HG03457 (cell line): ENCODE results near the gene FCN2.

Source experiments
- ATAC-seq: cut with Tn5 transposase; IDR thresholded peaks from one replicate; pipeline ENCODE4 v1.9.1; 2021; ENCODE audit warnings: moderate number of reproducible peaks; ENCODE audit not compliant: unreplicated experiment

The FCN2 gene

DNA sequence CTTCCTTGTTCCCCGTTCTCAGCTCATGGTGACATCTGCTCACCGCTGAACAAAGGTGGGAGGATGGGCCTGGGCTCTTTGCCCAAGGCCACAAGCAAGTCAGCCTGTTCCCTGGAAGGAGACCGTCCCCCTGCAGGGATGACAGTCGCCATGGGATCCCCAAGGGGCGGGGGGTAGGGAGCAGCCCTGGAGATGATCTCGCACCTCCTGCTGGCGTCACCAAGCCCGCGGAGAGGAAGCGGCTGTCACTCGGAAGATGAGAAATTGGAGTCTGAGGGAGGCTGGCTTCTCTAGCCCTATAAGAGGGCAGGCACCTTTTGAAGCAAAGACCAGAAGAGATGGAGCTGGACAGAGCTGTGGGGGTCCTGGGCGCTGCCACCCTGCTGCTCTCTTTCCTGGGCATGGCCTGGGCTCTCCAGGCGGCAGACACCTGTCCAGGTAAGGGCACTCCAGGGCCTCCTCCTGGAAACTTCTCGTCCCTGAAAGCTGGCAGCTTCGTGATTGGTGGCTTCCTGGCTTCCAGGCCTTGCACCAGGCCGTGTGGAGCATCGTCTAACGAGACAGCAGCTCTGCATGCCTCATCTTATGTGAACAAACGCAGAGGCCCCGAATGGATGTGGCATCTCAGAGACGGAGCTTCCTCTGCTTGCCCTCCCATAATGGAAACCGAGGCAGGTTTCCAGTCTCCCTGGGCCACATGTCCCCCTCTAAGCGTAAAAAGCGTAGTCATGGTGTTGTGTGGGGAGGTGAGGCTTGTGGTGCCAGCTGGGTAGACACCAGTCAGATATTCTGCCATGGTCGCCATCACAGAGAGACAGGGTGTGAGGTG is at the start of gene FCN2:
TSS of gene FCN2 (plus strand) at position 327 of the 829 bp plus-strand sequence. CDS start at position 339, 12 bp downstream.
- ATAC-seq: no peak

DNA sequence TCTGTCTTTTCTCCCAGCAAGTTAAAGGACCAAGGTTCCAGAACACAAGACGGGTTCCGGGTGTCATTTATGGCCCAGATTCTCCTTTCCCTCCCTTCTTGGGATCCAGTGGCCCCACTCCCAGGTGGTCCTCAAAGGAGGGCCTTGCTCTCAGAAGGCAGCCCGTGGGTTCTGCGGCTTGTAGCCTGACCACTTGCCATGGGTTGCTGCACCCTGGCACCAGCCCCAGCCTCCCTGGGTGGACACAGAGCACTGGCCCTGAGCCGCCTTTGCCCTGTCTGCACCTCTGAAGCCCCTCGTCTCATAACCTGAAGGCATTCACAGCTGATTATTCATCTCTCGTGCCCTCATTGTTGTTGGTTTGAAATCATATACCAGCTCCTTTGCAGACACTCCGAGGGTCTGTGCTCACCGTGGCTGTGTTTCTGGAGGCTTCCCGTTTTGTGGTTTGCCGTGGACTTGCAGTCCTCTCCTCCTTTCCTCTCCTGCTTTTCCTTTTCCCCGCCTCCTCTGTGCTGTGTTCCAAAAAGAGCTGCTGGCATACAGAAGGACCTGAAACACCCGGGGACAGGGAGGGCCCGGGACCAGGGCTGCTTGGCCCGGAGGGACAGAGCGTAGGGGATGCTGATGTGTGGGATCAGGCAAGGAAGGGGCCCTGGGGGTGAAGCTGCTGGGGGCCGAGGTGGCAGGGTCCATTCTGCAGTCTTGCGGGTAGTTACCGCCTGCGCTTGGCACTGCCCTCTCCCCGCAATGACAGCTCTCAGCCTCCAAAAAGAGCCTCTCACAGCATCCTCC is 49.5 kb upstream of the FCN2 start:
- no peak for ATAC-seq

DNA sequence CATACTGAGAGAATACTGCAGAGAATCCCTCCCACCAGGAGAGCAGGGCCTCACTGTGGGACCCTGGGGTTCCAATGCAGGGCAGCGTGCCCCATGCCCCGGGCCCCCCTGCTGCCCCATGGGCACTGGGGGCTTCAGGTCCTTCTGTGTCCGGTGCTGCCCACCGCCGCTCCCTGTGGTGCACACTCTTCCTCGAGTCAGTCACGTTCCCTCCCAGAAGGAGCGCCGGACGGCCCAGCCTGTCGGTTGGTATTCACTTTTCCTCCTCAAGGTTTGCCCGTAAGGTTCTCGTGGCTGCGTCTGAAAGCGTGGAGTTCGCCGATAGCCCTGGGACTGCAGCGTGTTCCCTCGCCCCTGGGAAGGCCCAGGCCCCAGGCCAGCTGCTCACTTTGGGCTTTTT is 48.1 kb upstream of the FCN2 start:
- ATAC-seq: no peak

DNA sequence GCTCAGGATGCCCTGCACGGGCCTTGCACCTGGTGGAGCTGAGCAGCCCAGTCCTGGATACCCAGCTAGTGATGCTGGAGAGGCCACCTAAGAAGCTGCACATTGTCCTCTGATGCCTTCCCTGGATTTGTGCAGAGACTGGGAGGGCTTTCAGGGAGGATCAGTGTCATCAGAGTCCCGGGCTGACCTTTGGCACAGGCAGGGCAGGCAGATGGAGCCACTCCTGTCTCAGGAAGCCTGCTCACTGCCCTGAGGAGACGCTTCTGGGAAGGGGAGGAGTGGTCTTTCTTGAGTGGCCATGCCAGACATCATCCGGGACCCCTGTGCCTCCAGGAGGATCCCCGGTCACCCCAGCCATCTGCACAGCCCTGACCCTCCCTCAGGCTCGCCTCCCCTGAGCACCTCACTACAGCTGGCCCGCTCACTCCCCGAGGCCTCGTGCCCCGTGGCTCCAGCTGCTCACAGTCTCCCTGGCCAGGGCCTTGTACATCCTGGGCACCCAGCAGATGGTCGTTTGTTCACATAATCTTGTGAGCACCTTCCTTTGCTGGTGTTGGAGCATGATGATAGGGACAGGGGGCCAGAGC is 47.2 kb upstream of the FCN2 start:
- no peak for ATAC-seq

- no peak for ATAC-seq
These were observed 46.2 kb upstream of the FCN2 start for GRCh38 chr9:134834217-134834956.

- no peak for ATAC-seq
These were observed 45.6 kb upstream of the FCN2 start for GRCh38 chr9:134834957-134835419.

DNA sequence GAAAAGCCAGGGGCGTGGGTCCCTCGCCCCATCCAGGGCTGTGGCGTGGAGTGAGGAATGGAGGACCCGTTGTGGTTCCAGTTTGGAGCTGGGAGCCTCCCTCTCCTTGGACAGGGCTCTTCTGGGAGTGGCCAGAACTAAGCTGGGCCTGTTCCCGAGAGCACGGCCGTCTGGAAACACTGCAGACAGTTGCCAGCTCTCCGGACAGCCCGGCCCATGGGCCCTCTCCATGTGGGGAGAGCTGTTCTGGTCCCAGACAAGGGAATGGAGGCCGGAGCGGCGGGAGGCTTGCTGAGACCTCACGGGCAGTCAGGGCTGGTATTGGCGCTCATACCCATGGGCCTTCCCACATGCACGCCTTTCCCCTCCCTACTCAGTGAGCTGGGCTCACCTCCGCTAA is 45.2 kb upstream of the FCN2 start:
- ATAC-seq: no peak

- no peak for ATAC-seq
These were observed 44.6 kb upstream of the FCN2 start for GRCh38 chr9:134835987-134836386.

- no peak for ATAC-seq
These were observed 44.1 kb upstream of the FCN2 start for GRCh38 chr9:134836406-134836970.

GRCh38 chr9:134837529-134837928 is 43.1 kb upstream of the FCN2 start:
- ATAC-seq: no peak

DNA sequence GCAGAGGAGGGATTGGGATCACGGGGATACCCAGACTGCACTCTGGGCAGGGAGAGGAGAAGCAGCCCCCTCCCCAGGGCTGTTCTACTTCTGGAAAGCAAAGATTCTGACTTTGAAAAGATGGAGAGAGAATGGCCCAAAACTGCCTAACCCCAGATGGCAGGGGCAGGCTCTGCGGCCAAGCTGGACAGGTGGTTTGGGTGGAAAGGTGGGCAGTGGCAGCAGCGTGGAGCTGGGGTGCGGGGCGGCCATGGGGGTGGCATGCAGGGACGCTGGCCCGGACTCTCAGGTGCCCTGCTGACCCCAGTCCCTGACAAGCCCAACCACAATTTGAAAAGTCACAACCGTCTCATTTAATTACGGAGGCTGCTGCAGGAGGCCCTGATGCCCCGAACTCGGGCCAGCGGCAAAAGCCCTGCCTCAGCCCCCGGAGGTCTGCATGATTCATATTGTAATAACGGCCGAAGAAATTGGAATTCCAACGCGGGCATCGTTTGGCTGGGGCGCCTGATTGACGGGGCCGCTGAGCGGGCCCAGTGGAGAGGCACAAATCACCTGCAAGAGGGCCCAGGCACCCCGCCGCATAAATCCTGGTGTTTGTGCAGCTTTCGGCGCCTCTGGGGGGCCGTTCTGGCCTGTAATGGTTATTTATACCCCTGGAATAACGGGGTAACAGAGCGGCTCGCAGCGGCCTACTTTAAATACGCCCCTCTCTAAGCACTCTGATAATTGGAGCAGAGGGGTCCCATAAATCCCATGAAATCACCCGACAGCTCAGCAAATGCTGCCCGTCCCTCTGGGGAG is 41.8 kb upstream of the FCN2 start:
- ATAC-seq: no peak

DNA sequence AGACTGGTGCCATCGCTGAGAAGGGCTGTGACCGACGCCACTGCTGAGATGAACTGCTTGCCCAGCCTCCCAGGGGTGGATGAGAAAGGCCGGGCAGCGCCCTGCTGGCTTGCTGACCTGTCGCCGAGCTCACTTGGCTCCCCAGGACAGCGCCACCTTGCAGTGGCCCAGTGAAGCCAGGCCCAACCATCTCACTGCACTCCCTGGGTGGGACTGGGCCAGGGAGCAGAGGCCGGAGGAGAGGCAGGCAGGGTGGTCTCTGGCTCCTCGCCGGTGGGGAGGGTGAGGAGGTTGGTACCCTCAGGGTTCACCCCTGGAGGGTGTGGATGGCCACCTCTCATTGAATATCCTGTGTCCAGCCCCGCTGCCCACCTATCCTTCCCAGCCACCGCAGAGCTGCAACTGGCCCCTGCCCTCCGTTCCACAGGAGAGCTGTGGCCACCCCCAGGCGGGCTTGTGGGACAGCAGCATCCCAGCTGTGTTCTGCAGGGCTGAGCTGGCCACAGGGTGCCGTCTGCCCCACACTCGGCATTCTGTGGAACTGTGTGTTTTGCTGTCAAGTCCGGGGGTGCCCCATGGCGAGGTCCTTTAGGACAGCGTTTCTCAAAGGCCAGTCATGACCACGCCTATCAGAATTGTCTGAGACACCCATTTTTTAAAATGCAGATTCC is 41.0 kb upstream of the FCN2 start:
- ATAC-seq: no peak

DNA sequence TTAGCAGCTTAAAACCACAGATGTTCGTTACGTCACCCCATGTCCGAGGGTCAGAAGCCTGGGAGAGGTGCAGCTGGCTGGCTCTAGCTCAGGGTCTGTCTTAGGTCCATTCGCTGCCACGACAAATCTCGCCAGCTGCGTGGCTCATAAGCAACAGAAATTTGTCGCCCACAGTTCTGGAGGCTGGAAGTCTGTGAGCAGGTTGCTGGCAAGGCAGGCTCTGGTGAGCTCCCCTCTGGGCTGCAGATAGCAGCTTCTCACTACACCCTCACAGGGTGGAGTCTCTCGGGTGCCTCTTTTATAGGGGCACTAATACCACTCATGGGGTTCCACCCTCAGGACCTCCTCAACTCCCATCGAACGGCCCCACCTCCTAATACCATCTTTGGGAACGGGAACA is 40.1 kb upstream of the FCN2 start:
- no peak for ATAC-seq

DNA sequence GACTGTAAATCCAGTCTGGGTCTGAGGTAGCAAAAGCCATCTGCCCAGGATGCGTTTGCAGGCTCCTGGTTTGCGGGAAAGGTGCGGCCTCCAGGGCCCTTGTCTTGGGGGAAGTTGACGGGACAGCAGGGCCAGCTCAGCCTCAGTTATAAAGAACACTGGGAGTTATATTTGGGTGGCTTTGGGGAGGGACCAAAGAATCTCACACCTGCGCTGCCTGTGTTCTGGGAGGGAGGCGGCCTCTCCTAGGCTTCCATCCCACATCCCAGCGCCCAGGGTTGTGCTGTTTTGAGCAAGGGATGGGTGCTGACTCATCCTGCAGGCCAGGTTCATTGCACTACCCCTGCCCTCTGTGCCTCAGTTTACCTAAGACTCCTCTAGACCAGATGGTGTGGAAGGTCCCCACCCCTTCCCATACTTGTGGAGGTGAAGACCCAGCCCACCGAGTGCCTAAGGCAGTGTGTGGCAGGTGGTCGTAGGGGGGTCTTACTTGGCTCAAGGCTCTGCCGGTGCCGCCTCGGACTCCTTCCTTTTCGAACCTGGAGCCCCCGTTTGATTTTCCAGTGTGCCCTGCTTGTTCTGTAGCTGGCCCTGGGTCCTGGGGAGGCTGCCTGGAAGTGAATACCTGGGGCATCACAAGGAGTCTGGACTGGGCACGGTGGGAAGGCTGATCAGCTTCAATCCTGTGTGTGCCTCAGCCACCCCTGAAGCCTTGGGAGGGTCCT is 39.3 kb upstream of the FCN2 start:
- no peak for ATAC-seq

- no peak for ATAC-seq
These were observed 38.3 kb upstream of the FCN2 start for GRCh38 chr9:134842321-134842720.

GRCh38 chr9:134843740-134844139 is 36.9 kb upstream of the FCN2 start:
- ATAC-seq: no peak

DNA sequence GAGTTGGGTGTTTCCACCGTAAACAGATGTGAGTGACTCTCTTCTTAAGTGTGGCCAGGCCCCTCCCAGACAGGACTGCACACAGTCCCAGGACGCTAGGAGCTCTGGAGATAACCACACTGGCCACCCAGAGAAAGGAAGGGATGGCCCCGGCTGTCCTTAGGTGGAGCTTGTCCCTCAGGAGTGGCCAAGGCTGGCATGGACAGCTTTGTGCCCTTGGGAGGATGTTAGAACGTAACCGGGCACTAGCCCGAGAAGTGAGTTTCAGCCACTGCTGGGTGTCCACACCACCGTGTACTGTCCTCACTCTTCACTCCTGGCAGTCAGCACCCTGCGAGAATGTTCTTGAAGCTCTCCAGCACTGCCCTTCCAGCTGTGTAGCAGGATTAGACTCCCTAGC is 35.8 kb upstream of the FCN2 start:
- ATAC-seq: no peak

- ATAC-seq: no peak
These were observed 34.4 kb upstream of the FCN2 start for GRCh38 chr9:134846187-134846586.

GRCh38 chr9:134846699-134847098 is 33.9 kb upstream of the FCN2 start:
- no peak for ATAC-seq
